Transverse colon (tissue), 4 donors: ENCODE data around the gene PML.
"Not testable (repeated sequence)": the region's sequence is repeated elsewhere in the genome, so short reads cannot be mapped to it uniquely, and the experiment has no call there.

Experiments used
- CTCF ChIP-seq, 5 experiments: fragments of 200-600 bp in 3 of 5; fragments of 450-650 bp in 2 of 5; sonication (generic) in 3 of 5; IDR thresholded peaks; 1 replicate in 2 of 5; 2 replicates in 3 of 5; pipeline ENCODE4 v1.5.1; 2016 to 2017; ENCODE audit warnings: antibody characterized with exemption in 5 of 5, inconsistent platforms in 3 of 5, mild to moderate bottlenecking in 2 of 5, moderate library complexity in 1 of 5
- EP300 ChIP-seq: sonication (generic); formaldehyde crosslinking; IDR thresholded peaks from one replicate; pipeline ENCODE4 v1.6.1; 2017; ENCODE audit warnings: antibody characterized with exemption, low read depth
- POLR2A ChIP-seq: fragments of 450-650 bp; IDR thresholded peaks from one replicate; pipeline ENCODE4 v1.6.1; 2016; ENCODE audit warnings: antibody characterized with exemption, mild to moderate bottlenecking, moderate library complexity
- POLR2AphosphoS5 ChIP-seq, 3 donors: sonication (generic); formaldehyde crosslinking; IDR thresholded peaks; one replicate each; pipeline ENCODE4 v1.6.1; 2016; ENCODE audit warnings: antibody characterized with exemption in 3 of 3

GRCh38 chr15:74064822-74065221, 70.3 kb downstream of the PML start:
- not testable (repeated sequence) for TF ChIP-seq CTCF (IDR thresholded peaks at IDR 0.05); POLR2A; POLR2AphosphoS5 (IDR thresholded peaks at IDR 0.05); EP300
